GM23338 (cell line): ENCODE results near the gene BMPR1B. TPM values are rescaled to one million over a fixed set of nuclear protein-coding genes. Genes with fewer than 3 reads are reported as not detected.

Experiments used
- ATAC-seq: fragments of 200-7000 bp; cut with Tn5 transposase; 3 replicates; pipeline ENCODE4 v1.9.1; 2020
- DNase-seq: peaks from one replicate; pipeline ENCODE4 v3.0.0-alpha.2; 2015; ENCODE audit warnings: low spot score
- H2AFZ ChIP-seq: fragments of 200-600 bp; sonication (generic); 2 replicates; pipeline ENCODE4 v1.8.0; 2016; ENCODE audit warnings: antibody characterized with exemption, mild to moderate bottlenecking, moderate library complexity
- H3F3A ChIP-seq: fragments of 200-600 bp; sonication (generic); replicated peaks from 2 replicates; pipeline ENCODE4 v1.8.0; 2017; ENCODE audit warnings: antibody characterized with exemption, mixed run types, low read depth
- H3K27ac ChIP-seq: fragments of 200-600 bp; sonication (generic); 2 replicates; pipeline ENCODE4 v1.6.1; 2016; ENCODE audit warnings: low read depth
- H3K27me3 ChIP-seq: fragments of 200-600 bp; sonication (generic); 2 replicates; pipeline ENCODE4 v1.8.0; 2016; ENCODE audit warnings: mild to moderate bottlenecking, mixed run types, moderate library complexity; ENCODE audit not compliant: insufficient read depth
- H3K36me3 ChIP-seq: fragments of 200-600 bp; sonication (generic); 2 replicates; pipeline ENCODE4 v1.8.0; 2016; ENCODE audit warnings: mild to moderate bottlenecking; ENCODE audit not compliant: insufficient read depth
- H3K4me1 ChIP-seq: fragments of 200-600 bp; sonication (generic); 2 replicates; pipeline ENCODE4 v1.8.0; 2016; ENCODE audit warnings: mild to moderate bottlenecking, moderate library complexity; ENCODE audit not compliant: insufficient read depth
- H3K4me2 ChIP-seq: fragments of 200-600 bp; sonication (generic); 2 replicates; pipeline ENCODE4 v1.7.1; 2017; ENCODE audit warnings: mixed run types
- H3K4me3 ChIP-seq: fragments of 200-600 bp; sonication (generic); 2 replicates; pipeline ENCODE4 v1.6.1; 2016; ENCODE audit warnings: mixed run types
- H3K79me2 ChIP-seq: fragments of 200-600 bp; sonication (generic); replicated peaks from 2 replicates; pipeline ENCODE4 v1.8.0; 2017; ENCODE audit warnings: mild to moderate bottlenecking; ENCODE audit not compliant: insufficient read depth
- H3K9me2 ChIP-seq: fragments of 200-600 bp; sonication (generic); 2 replicates; pipeline ENCODE4 v1.8.0; 2017; ENCODE audit not compliant: insufficient read depth
- H4K20me1 ChIP-seq: fragments of 200-600 bp; sonication (generic); replicated peaks from 2 replicates; pipeline ENCODE4 v1.8.0; 2017; ENCODE audit warnings: mild to moderate bottlenecking; ENCODE audit not compliant: insufficient read depth
- H3K27ac Mint-ChIP-seq: 2 replicates; pipeline ENCODE4 v1.8.0; 2020; ENCODE audit warnings: inconsistent platforms, mild to moderate bottlenecking, moderate library complexity, mixed read lengths
- H3K27me3 Mint-ChIP-seq: 3 replicates; pipeline ENCODE4 v1.8.0; 2022; ENCODE audit warnings: low read depth, mild to moderate bottlenecking, moderate library complexity, mixed read lengths, inconsistent platforms; ENCODE audit not compliant: insufficient read depth, poor library complexity
- H3K36me3 Mint-ChIP-seq: 3 replicates; pipeline ENCODE4 v1.8.0; 2021; ENCODE audit warnings: low read depth, mild to moderate bottlenecking, inconsistent platforms, moderate library complexity, mixed read lengths
- H3K4me1 Mint-ChIP-seq: 3 replicates; pipeline ENCODE4 v1.8.0; 2020; ENCODE audit warnings: mild to moderate bottlenecking, inconsistent platforms, mixed read lengths
- H3K4me3 Mint-ChIP-seq: 3 replicates; pipeline ENCODE4 v1.8.0; 2021; ENCODE audit warnings: moderate library complexity, mild to moderate bottlenecking, inconsistent platforms, mixed read lengths
- H3K9me3 Mint-ChIP-seq: 3 replicates; pipeline ENCODE4 v1.8.0; 2020; ENCODE audit warnings: moderate library complexity, mild to moderate bottlenecking, inconsistent platforms, mixed read lengths
- CREB1 ChIP-seq: fragments of 250-450 bp; sonication (Bioruptor Pico); IDR thresholded peaks from 2 replicates; pipeline ENCODE4 v1.5.0; 2020; ENCODE audit warnings: low read depth, mild to moderate bottlenecking, moderate library complexity
- EZH2 ChIP-seq: fragments of 200-600 bp; sonication (generic); IDR thresholded peaks from one replicate; pipeline ENCODE4 v1.8.0; 2017; ENCODE audit warnings: antibody characterized with exemption, mild to moderate bottlenecking, low read depth; ENCODE audit not compliant: unreplicated experiment
- EZH2phosphoT487 ChIP-seq: fragments of 200-600 bp; sonication (generic); IDR thresholded peaks from one replicate; pipeline ENCODE4 v1.8.1; 2018; ENCODE audit warnings: antibody characterized with exemption; ENCODE audit not compliant: unreplicated experiment
- JUNB ChIP-seq: IDR thresholded peaks from one replicate; pipeline ENCODE4 v1.6.1; 2016; ENCODE audit warnings: antibody characterized with exemption; ENCODE audit not compliant: unreplicated experiment
- NANOG ChIP-seq: IDR thresholded peaks from 2 replicates; pipeline ENCODE4 v1.6.1; 2016; ENCODE audit warnings: antibody characterized with exemption, borderline replicate concordance
- POLR2AphosphoS5 ChIP-seq: IDR thresholded peaks from 2 replicates; pipeline ENCODE4 v1.6.1; 2016; ENCODE audit warnings: antibody characterized with exemption, low read depth
- STAT1 ChIP-seq: IDR thresholded peaks from one replicate; pipeline ENCODE4 v1.6.1; 2016; ENCODE audit warnings: antibody characterized with exemption; ENCODE audit not compliant: unreplicated experiment
- ZNF114 ChIP-seq: fragments of 250-450 bp; sonication (Bioruptor Pico); IDR thresholded peaks from 2 replicates; pipeline ENCODE4 v1.5.0; 2020; ENCODE audit warnings: mild to moderate bottlenecking, moderate library complexity
- ZNF331 ChIP-seq: fragments of 250-450 bp; sonication (Bioruptor Pico); IDR thresholded peaks from 2 replicates; pipeline ENCODE4 v1.5.0; 2020; ENCODE audit warnings: low read depth, mild to moderate bottlenecking, moderate library complexity
- polyA plus RNA-seq: library from polyadenylated mRNA; unstranded; fragments of >200 nt; fragmentation: Nextera tagmentation; extraction: Ambion mirVana; gene quantifications from 2 replicates; pipeline ENCODE4 v1.2.1, GENCODE V29; 2016
- total RNA-seq: library from RNA; depleted of rRNA; stranded (reverse); fragments of >200 nt; shearing (Covaris generic); gene quantifications from 2 replicates; pipeline ENCODE4 v1.2.3, GENCODE V29; 2014
- TF ChIP-seq, protein P1 (sequence below): IDR thresholded peaks from one replicate; pipeline ENCODE4 v1.6.1; 2018; ENCODE audit warnings: antibody characterized with exemption; ENCODE audit not compliant: unreplicated experiment
- TF ChIP-seq, protein P2 (sequence below): IDR thresholded peaks from 2 replicates; pipeline ENCODE4 v1.6.1; 2016; ENCODE audit warnings: antibody characterized with exemption
- TF ChIP-seq, protein P3 (sequence below), 2 experiments: fragments of 200-600 bp in 1 of 2; sonication (generic) in 1 of 2; conservative IDR thresholded peaks; 2 replicates each; pipeline versions ENCODE4 v1.5.1 to v1.6.1; 2016 to 2017; ENCODE audit warnings: antibody characterized with exemption in 2 of 2, low read depth in 2 of 2, mild to moderate bottlenecking in 2 of 2, moderate library complexity in 1 of 2

Gene BMPR1B
- total and polyA plus RNA-seq, 2 experiments from 2014 or later, result 0.48 to 1.0 TPM

DNA sequence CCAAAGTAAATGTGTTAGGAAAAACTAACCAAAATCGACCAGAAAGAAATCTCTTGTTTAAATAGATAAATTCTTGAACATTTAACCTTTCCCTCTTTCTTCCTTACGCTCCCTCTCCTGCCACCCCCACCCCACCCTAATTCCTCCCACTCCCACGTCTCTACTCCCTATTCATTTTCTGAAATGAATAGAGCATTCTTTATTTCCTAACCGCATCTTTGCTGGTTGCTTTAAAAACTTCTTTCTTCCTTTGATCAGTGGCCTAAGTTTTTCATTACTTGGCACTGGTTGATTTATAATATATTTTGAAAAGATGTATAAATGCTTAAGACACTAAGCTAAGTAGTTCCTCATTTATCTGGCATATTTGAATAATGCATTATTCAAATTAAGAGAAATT, 33.9 kb downstream of the BMPR1B start (continued):
- no peak for TF ChIP-seq JUNB
- TF ChIP-seq ZNF331 (CRISPR knock-in tag), result no peak
- TF ChIP-seq EZH2, result no peak
- TF ChIP-seq, protein P1, sequence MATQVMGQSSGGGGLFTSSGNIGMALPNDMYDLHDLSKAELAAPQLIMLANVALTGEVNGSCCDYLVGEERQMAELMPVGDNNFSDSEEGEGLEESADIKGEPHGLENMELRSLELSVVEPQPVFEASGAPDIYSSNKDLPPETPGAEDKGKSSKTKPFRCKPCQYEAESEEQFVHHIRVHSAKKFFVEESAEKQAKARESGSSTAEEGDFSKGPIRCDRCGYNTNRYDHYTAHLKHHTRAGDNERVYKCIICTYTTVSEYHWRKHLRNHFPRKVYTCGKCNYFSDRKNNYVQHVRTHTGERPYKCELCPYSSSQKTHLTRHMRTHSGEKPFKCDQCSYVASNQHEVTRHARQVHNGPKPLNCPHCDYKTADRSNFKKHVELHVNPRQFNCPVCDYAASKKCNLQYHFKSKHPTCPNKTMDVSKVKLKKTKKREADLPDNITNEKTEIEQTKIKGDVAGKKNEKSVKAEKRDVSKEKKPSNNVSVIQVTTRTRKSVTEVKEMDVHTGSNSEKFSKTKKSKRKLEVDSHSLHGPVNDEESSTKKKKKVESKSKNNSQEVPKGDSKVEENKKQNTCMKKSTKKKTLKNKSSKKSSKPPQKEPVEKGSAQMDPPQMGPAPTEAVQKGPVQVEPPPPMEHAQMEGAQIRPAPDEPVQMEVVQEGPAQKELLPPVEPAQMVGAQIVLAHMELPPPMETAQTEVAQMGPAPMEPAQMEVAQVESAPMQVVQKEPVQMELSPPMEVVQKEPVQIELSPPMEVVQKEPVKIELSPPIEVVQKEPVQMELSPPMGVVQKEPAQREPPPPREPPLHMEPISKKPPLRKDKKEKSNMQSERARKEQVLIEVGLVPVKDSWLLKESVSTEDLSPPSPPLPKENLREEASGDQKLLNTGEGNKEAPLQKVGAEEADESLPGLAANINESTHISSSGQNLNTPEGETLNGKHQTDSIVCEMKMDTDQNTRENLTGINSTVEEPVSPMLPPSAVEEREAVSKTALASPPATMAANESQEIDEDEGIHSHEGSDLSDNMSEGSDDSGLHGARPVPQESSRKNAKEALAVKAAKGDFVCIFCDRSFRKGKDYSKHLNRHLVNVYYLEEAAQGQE, result no peak
- TF ChIP-seq, protein P2, sequence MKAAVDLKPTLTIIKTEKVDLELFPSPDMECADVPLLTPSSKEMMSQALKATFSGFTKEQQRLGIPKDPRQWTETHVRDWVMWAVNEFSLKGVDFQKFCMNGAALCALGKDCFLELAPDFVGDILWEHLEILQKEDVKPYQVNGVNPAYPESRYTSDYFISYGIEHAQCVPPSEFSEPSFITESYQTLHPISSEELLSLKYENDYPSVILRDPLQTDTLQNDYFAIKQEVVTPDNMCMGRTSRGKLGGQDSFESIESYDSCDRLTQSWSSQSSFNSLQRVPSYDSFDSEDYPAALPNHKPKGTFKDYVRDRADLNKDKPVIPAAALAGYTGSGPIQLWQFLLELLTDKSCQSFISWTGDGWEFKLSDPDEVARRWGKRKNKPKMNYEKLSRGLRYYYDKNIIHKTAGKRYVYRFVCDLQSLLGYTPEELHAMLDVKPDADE, result no peak
- TF ChIP-seq STAT1, result no peak
- TF ChIP-seq EZH2phosphoT487, result no peak
- no peak for TF ChIP-seq CREB1 (CRISPR knock-in tag)
- TF ChIP-seq, protein P3, sequence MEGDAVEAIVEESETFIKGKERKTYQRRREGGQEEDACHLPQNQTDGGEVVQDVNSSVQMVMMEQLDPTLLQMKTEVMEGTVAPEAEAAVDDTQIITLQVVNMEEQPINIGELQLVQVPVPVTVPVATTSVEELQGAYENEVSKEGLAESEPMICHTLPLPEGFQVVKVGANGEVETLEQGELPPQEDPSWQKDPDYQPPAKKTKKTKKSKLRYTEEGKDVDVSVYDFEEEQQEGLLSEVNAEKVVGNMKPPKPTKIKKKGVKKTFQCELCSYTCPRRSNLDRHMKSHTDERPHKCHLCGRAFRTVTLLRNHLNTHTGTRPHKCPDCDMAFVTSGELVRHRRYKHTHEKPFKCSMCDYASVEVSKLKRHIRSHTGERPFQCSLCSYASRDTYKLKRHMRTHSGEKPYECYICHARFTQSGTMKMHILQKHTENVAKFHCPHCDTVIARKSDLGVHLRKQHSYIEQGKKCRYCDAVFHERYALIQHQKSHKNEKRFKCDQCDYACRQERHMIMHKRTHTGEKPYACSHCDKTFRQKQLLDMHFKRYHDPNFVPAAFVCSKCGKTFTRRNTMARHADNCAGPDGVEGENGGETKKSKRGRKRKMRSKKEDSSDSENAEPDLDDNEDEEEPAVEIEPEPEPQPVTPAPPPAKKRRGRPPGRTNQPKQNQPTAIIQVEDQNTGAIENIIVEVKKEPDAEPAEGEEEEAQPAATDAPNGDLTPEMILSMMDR (conservative IDR thresholded peaks at IDR 0.05; ENCODE audit: low read depth in 2 of 2), result no peak

DNA sequence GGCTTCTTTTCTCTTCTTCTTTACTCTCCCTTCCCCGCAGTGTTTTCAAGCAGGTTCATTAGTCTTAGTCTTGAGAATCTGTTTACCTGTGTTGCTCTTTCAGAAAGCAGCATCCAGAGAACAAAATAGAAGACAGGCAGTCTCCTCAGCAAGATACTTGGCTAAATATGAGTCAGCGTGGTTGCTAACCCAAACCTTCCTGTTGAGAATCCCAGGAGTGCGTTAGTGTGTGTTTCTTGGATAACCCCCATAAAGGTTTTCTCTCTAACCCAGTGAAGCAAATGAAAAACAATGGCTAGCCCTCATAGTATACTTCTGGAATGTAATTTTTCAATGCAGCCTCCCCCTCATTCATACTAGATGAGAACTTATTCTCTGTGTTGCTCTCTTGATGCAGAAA, 41.1 kb downstream of the BMPR1B start:
- ATAC-seq, result no peak
- no peaks in the 10 kb centered on the region for H3F3A ChIP-seq
- Mint-ChIP-seq H3K27ac (no peak overlapping the region), H3K4me1 (no peaks in the 10 kb centered on the region), H3K9me3 (no peaks in the 10 kb centered on the region), H3K36me3 (no peaks in the 10 kb centered on the region), H3K27me3 (peaks cover 2% of the 10 kb centered on the region), H3K4me3 (no peak overlapping the region)
- no peaks in the 10 kb centered on the region for H3K79me2 ChIP-seq
- H3K27ac ChIP-seq, result no peak overlapping the region
- H3K4me2 ChIP-seq, result no peak overlapping the region
- no peak overlapping the region for H2AFZ ChIP-seq
- no peak overlapping the region for H3K4me3 ChIP-seq
- DNase-seq, result no peak
- H3K9me2 ChIP-seq, result no peaks in the 10 kb centered on the region; the same call in 1 of the 2 replicates
- H3K4me1 ChIP-seq, result no peaks in the 10 kb centered on the region
- no peaks in the 10 kb centered on the region for H3K27me3 ChIP-seq
- H4K20me1 ChIP-seq, result no peaks in the 10 kb centered on the region
- H3K36me3 ChIP-seq, result no peaks in the 10 kb centered on the region
- TF ChIP-seq NANOG, result no peak
- no peak for TF ChIP-seq STAT1
- TF ChIP-seq, protein P1, result no peak
- no peak for TF ChIP-seq JUNB
- no peak for TF ChIP-seq CREB1 (CRISPR knock-in tag)
- no peak for TF ChIP-seq ZNF114 (CRISPR knock-in tag)
- TF ChIP-seq POLR2AphosphoS5, result no peak
- TF ChIP-seq, protein P3 (conservative IDR thresholded peaks at IDR 0.05; ENCODE audit: low read depth in 2 of 2), result no peak
- TF ChIP-seq EZH2, result no peak
- TF ChIP-seq ZNF331 (CRISPR knock-in tag), result no peak
- TF ChIP-seq, protein P2, result no peak
- no peak for TF ChIP-seq EZH2phosphoT487
